CD4-positive, alpha-beta T cell (primary cell): ENCODE results near the gene SEC16A. TPM values are rescaled to one million over a fixed set of nuclear protein-coding genes. Genes with fewer than 3 reads are reported as not detected.

Experiments
- ATAC-seq: fragments of 200-7000 bp; cut with Tn5 transposase; one replicate; pipeline ENCODE4 v1.10.0; 2022; ENCODE audit warnings: mild to moderate bottlenecking; ENCODE audit not compliant: poor library complexity
- CTCF ChIA-PET: fragments of 350-600 bp; sonication (Branson Sonifier 250); formaldehyde crosslinking; loops from one replicate; lab custom pipeline; 2021; ENCODE audit warnings: antibody characterized with exemption, inconsistent platforms; lab: Charles Lee
- POLR2A ChIA-PET: fragments of 350-600 bp; sonication (Branson Sonifier 250); formaldehyde crosslinking; loops from one replicate; lab custom pipeline; 2021; ENCODE audit warnings: antibody characterized with exemption, inconsistent platforms; lab: Charles Lee
- DNase-seq, 14 experiments: peaks; one replicate each; pipeline ENCODE4 v3.0.0-alpha.2; 2013 to 2020; ENCODE audit warnings: mixed read lengths in 2 of 14
- H3K27ac ChIP-seq, 2 donors: one replicate each; pipeline versions ENCODE4 v1.5.1 to v1.7.0; 2013; ENCODE audit warnings: low read length in 2 of 2, low read depth in 1 of 2, mild to moderate bottlenecking in 1 of 2
- H3K27me3 ChIP-seq, 2 experiments: 1 replicate in 1 of 2; 2 replicates in 1 of 2; pipeline versions ENCODE4 v1.6.1 to v1.7.0; 2013; ENCODE audit warnings: low read length in 2 of 2, control low read depth in 1 of 2, mild to moderate bottlenecking in 1 of 2, moderate library complexity in 1 of 2; ENCODE audit not compliant: insufficient read depth in 2 of 2, control insufficient read depth in 1 of 2
- H3K36me3 ChIP-seq: one replicate; pipeline ENCODE4 v1.6.1; 2013; ENCODE audit warnings: low read length, control low read depth; ENCODE audit not compliant: insufficient read depth
- H3K4me1 ChIP-seq: one replicate; pipeline ENCODE4 v1.6.1; 2013; ENCODE audit warnings: low read length, control low read depth; ENCODE audit not compliant: insufficient read depth
- H3K4me3 ChIP-seq: one replicate; pipeline ENCODE4 v1.5.1; 2013; ENCODE audit warnings: mild to moderate bottlenecking, low read length, moderate library complexity
- H3K9me3 ChIP-seq, 2 experiments: 1 replicate in 1 of 2; 2 replicates in 1 of 2; pipeline versions ENCODE4 v1.6.1 to v1.7.0; 2013; ENCODE audit warnings: low read length in 2 of 2, mild to moderate bottlenecking in 2 of 2, control low read depth in 1 of 2, moderate library complexity in 1 of 2; ENCODE audit not compliant: control insufficient read depth in 1 of 2, insufficient read depth in 1 of 2
- H3K27ac Mint-ChIP-seq: one replicate; pipeline ENCODE4 v1.8.0; 2020; ENCODE audit warnings: mixed read lengths
- H3K27me3 Mint-ChIP-seq: one replicate; pipeline ENCODE4 v1.8.0; 2021; ENCODE audit warnings: mixed read lengths
- H3K36me3 Mint-ChIP-seq: one replicate; pipeline ENCODE4 v1.8.0; 2021; ENCODE audit warnings: low read depth, mixed read lengths
- H3K4me1 Mint-ChIP-seq: one replicate; pipeline ENCODE4 v1.8.0; 2021; ENCODE audit warnings: low read depth, mixed read lengths
- H3K4me3 Mint-ChIP-seq: one replicate; pipeline ENCODE4 v1.8.0; 2020; ENCODE audit warnings: mild to moderate bottlenecking, mixed read lengths
- H3K9me3 Mint-ChIP-seq: one replicate; pipeline ENCODE4 v1.8.0; 2020; ENCODE audit warnings: mixed read lengths
- intact Hi-C, 2 experiments: fragments of 100-400 bp; cut with DNase I in 1 of 2; cut with micrococcal nuclease in 1 of 2; formaldehyde crosslinking; loops; one replicate each; pipeline versions ENCODE4 v1.15.1 to v1.9.0; 2023 to 2025; cut with DNase I, micrococcal nuclease
- total RNA-seq, 174 experiments: library from RNA in 2 of 174; stranded (reverse) in 2 of 174; gene quantifications; one replicate each; pipeline ENCODE4 v1.2.3 and lab custom pipeline; 2021 to 2026
- TF ChIP-seq, protein P1 (sequence below): fragments of 200-600 bp; IDR thresholded peaks from one replicate; pipeline ENCODE4 v1.8.0; 2022; ENCODE audit warnings: antibody characterized with exemption, mild to moderate bottlenecking

The SEC16A gene
- total RNA-seq, 2 experiments from 2014 or later = 73.0 to 75.0 TPM

DNA sequence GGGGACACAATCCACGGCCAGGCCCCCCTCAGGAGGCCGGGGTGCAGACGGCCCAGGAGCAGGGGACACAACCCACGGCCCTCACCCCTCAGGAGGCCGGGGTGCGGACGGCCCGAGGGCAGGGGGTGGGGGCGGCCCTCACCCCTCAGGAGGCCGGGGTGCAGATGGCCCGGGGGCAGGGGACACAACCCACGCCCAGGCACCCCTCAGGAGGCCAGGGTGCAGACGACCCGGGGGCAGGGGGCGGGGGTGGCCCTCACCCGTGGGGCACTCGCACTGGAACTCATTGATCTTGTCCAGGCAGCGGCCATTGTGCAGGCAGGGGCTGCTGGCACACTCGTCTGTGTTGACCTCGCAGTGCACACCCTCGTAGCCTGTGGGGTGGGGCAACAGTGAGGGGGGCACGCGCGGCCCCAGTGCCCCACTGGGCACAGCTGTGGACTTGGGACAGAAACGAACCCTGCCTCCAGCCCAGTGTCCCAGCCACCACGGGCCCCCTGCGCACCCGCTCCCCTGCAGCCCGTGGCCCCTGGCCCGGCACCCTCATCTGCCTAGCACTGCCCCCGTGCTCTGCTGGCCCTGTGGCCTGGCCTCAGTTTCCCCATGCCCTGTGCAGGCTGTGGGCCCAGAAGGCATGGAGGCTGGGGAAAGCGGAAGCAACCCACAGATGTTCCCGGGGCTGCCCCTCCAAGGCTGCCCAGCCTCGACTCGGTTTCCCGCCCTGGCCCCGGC lies 34.3 kb upstream of the SEC16A start:
- ChIA-PET CTCF (no interaction called here), POLR2A (interaction anchor here (1.3 kb wide), 1 partner anchor 22 kb away, joined by 3 read pairs; no protein-coding TSS in a partner anchor)
- Mint-ChIP-seq H3K36me3 (peaks cover 23% of the 10 kb centered on the region), H3K27me3 (no peaks in the 10 kb centered on the region), H3K4me3 (no peak overlapping the region), H3K27ac (no peak overlapping the region), H3K4me1 (no peaks in the 10 kb centered on the region), H3K9me3 (no peaks in the 10 kb centered on the region)
- intact Hi-C loops = no loop called here
- TF ChIP-seq, protein P1, sequence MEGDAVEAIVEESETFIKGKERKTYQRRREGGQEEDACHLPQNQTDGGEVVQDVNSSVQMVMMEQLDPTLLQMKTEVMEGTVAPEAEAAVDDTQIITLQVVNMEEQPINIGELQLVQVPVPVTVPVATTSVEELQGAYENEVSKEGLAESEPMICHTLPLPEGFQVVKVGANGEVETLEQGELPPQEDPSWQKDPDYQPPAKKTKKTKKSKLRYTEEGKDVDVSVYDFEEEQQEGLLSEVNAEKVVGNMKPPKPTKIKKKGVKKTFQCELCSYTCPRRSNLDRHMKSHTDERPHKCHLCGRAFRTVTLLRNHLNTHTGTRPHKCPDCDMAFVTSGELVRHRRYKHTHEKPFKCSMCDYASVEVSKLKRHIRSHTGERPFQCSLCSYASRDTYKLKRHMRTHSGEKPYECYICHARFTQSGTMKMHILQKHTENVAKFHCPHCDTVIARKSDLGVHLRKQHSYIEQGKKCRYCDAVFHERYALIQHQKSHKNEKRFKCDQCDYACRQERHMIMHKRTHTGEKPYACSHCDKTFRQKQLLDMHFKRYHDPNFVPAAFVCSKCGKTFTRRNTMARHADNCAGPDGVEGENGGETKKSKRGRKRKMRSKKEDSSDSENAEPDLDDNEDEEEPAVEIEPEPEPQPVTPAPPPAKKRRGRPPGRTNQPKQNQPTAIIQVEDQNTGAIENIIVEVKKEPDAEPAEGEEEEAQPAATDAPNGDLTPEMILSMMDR = no peak
- no peak for DNase-seq
- no peak overlapping the region for H3K4me3 ChIP-seq
- peaks cover 79% of the 10 kb centered on the region for H3K36me3 ChIP-seq
- ATAC-seq = no peak
- H3K27me3 ChIP-seq = no peaks in the 10 kb centered on the region
- no peaks in the 10 kb centered on the region for H3K9me3 ChIP-seq
- no peaks in the 10 kb centered on the region for H3K4me1 ChIP-seq
- no peak overlapping the region for H3K27ac ChIP-seq

GRCh38 chr9:136516191-136516654 lies 33.4 kb upstream of the SEC16A start:
- H3K36me3 ChIP-seq = peaks cover 83% of the 10 kb centered on the region

DNA sequence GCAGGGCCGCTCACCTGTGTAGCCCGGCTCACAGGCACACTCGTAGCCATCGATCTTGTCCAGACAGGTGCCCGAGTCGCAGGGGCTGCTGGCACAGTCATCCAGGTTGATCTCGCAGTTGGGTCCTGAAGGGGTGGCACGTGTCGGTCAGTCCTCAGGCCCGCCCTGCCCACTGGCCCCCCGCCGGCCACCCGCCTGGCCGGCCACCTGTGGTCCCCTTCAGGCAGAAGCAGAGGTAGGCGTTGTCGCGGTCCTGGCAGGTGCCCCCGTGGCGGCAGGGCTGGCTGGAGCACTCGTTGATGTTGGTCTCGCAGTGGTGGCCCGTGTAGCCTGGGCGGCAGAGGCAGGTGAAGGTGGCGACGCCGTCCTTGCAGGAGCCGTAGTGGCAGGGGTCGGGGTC lies 32.4 kb upstream of the SEC16A start:
- ChIA-PET POLR2A (no interaction called here), CTCF (no interaction called here)

More at GRCh38 chr9:136516191-136516654, 33.4 kb upstream of the SEC16A start:
- H3K4me1 Mint-ChIP-seq = no peaks in the 10 kb centered on the region
- Histone ChIP-seq H3K4me1 (no peaks in the 10 kb centered on the region), H3K9me3 (no peaks in the 10 kb centered on the region), H3K27ac (no peak overlapping the region), H3K4me3 (no peak overlapping the region), H3K27me3 (no peaks in the 10 kb centered on the region)
- CTCF ChIA-PET = no interaction called here
- DNase-seq (no peak), ATAC-seq (no peak)
- H3K36me3 Mint-ChIP-seq = peaks cover 23% of the 10 kb centered on the region
- no peak overlapping the region for H3K27ac Mint-ChIP-seq
- H3K27me3 Mint-ChIP-seq = no peaks in the 10 kb centered on the region
- H3K9me3 Mint-ChIP-seq = no peaks in the 10 kb centered on the region
- intact Hi-C loops = no loop called here
- no peak overlapping the region for H3K4me3 Mint-ChIP-seq
- TF ChIP-seq, protein P1 = no peak
- POLR2A ChIA-PET = interaction anchor here (1.3 kb wide), 1 partner anchor 23 kb away, joined by 3 read pairs; no protein-coding TSS in a partner anchor

More for the DNA sequence above, 32.4 kb upstream of the SEC16A start:
- peaks cover 23% of the 10 kb centered on the region for H3K36me3 Mint-ChIP-seq
- Histone ChIP-seq H3K4me3 (no peak overlapping the region), H3K27ac (no peak overlapping the region), H3K27me3 (no peaks in the 10 kb centered on the region), H3K9me3 (no peaks in the 10 kb centered on the region), H3K4me1 (no peaks in the 10 kb centered on the region), H3K36me3 (peaks cover 90% of the 10 kb centered on the region)
- TF ChIP-seq, protein P1 = no peak
- no peak for DNase-seq
- H3K9me3 Mint-ChIP-seq = no peaks in the 10 kb centered on the region
- no peak for ATAC-seq
- H3K4me3 Mint-ChIP-seq = no peak overlapping the region
- intact Hi-C loops = no loop called here
- H3K27ac Mint-ChIP-seq = no peak overlapping the region
- no peaks in the 10 kb centered on the region for H3K27me3 Mint-ChIP-seq
- H3K4me1 Mint-ChIP-seq = no peaks in the 10 kb centered on the region
